GM12801 (cell line): Measurements from ENCODE around the gene SECISBP2.

Experiments used
- TF ChIP-seq, protein P1 (sequence below): IDR thresholded peaks from one replicate; pipeline ENCODE4 v1.5.1; 2011; ENCODE audit warnings: control low read depth; ENCODE audit not compliant: insufficient read length; ENCODE audit errors: extremely low read depth

The SECISBP2 gene

DNA sequence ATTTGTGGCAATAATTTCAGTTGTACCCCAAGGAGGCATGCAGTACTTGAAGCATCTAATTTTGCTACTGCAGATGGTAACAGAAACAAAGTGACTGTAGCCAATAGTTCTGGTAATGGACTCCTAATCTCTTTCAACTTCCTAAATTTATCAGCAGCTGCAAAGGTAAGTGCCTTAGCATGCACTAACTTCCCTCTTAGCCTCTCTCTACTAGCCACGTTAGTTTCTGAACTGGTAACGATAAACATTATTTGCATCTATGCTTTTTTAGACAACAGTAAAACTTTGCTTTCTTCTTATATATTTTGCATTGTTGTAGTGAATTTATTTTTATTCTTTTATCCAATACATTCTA lies 13.5 kb upstream of the SECISBP2 start:
- TF ChIP-seq, protein P1, sequence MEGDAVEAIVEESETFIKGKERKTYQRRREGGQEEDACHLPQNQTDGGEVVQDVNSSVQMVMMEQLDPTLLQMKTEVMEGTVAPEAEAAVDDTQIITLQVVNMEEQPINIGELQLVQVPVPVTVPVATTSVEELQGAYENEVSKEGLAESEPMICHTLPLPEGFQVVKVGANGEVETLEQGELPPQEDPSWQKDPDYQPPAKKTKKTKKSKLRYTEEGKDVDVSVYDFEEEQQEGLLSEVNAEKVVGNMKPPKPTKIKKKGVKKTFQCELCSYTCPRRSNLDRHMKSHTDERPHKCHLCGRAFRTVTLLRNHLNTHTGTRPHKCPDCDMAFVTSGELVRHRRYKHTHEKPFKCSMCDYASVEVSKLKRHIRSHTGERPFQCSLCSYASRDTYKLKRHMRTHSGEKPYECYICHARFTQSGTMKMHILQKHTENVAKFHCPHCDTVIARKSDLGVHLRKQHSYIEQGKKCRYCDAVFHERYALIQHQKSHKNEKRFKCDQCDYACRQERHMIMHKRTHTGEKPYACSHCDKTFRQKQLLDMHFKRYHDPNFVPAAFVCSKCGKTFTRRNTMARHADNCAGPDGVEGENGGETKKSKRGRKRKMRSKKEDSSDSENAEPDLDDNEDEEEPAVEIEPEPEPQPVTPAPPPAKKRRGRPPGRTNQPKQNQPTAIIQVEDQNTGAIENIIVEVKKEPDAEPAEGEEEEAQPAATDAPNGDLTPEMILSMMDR: no peak

GRCh38 chr9:89305868-89306267 lies 12.4 kb upstream of the SECISBP2 start:
- TF ChIP-seq, protein P1: no peak

GRCh38 chr9:89309166-89309565 lies 9.1 kb upstream of the SECISBP2 start:
- TF ChIP-seq, protein P1: no peak

DNA sequence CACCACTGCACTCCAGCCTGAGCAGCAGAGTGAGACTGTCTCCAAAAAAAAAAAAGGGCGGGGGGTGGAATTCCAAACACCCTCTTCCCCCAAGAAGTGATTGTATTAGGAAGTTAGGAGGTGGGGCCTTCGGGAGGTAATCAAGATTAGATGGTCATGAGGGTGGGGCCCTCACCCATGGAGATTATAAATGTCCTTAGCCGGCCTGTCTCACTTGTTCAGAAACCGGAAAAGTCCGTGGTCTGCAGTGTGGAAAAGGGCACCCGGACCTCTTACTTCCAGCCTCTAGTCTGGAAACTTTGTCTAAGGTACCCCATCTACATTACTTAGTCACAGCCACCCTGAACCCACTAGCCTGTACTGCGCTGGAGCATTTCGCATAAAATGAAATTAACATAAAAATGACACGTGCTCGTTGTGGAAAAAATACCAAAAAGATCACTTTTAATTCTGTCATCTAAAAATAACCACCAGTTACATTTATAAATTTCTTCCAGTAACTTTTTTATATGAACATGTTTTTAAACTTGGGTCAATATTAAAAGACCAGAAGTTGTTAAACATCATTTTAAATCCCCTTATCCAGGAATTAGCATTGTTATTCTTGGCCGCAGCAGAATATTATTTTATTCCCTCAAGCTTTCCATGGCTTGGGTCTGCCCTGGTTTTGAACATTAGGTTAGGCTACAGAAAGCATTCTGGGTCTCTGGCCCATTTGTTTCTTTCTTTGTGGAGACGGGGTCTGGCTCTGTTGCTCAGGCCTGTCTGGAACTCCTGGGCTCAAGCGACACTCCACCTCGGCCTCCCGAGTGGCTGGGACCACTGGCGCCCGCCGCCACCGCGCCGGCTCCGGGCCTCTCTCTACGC lies 8.5 kb upstream of the SECISBP2 start:
- TF ChIP-seq, protein P1: no peak

DNA sequence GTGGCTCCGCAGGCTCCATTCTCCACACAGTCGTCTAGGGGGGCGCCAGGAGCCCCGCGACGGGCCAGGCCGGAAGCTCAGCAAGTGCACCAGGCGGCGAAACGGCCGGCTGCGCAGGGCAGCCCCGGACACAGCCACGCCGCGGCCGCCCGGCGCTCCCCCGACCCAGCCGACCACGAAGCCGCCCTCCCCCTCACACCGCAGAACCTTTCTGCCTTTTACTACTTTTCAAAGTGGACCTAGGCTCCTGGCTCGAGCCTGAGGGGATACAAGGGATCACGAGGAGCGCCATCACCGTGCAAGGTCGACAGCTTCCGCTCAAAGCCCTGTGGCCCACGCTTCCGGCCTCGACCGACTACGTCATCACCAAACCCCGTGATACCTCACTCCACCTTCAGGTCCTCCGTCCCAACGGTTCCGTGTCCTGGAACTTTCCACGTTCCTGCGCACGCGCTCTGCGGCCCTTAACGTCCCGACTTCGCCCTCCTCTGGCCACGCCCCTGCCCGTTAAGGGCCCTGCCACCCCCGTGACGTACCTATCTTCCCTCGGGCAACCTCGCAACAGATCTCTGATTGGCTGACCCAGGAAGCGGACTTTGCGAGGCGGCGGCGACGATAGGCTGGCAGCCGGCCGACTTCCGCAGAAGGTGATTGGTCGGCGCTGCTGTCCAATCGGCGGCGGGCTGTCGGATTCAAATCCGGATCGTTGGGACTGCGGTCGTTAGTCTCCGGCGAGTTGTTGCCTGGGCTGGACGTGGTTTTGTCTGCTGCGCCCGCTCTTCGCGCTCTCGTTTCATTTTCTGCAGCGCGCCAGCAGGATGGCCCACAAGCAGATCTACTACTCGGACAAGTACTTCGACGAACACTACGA lies 7.6 kb upstream of the SECISBP2 start, which contains the start of gene CKS2:
Gene CKS2 (plus strand): TSS at position 721 of the 871 bp plus-strand sequence. CDS start 98 bp downstream, at position 819.
- TF ChIP-seq, protein P1: no peak

- TF ChIP-seq, protein P1: no peak
These were observed 6.7 kb upstream of the SECISBP2 start for GRCh38 chr9:89311346-89312221.
